Activated B cell treated with CpG ODN at 0.5 μM for 24 hours (primary cell): ENCODE data around the gene BRF1. TPM values are rescaled to one million over a fixed set of nuclear protein-coding genes. Genes with fewer than 3 reads are reported as not detected.

Source experiments
- ATAC-seq: fragments of 200-7000 bp; cut with Tn5 transposase; one replicate; pipeline ENCODE4 v1.10.0; 2021; ENCODE audit warnings: low read depth, mild to moderate bottlenecking, moderate library complexity
- CTCF ChIA-PET: fragments of 350-600 bp; sonication (Branson Sonifier 250); formaldehyde crosslinking; loops from one replicate; lab custom pipeline; 2021; ENCODE audit warnings: antibody characterized with exemption; lab: Charles Lee
- POLR2A ChIA-PET: fragments of 350-600 bp; sonication (Branson Sonifier 250); formaldehyde crosslinking; loops from one replicate; lab custom pipeline; 2021; ENCODE audit warnings: antibody characterized with exemption; lab: Charles Lee
- DNase-seq: peaks from one replicate; pipeline ENCODE4 v3.0.0; 2022
- H3K27ac Mint-ChIP-seq: one replicate; pipeline ENCODE4 v1.8.0; 2020; ENCODE audit warnings: mixed read lengths
- H3K27me3 Mint-ChIP-seq: one replicate; pipeline ENCODE4 v1.8.0; 2021; ENCODE audit warnings: mixed read lengths
- H3K36me3 Mint-ChIP-seq: one replicate; pipeline ENCODE4 v1.8.0; 2021; ENCODE audit warnings: low read depth, mixed read lengths
- H3K4me1 Mint-ChIP-seq: one replicate; pipeline ENCODE4 v1.8.0; 2021; ENCODE audit warnings: mixed read lengths
- H3K4me3 Mint-ChIP-seq: one replicate; pipeline ENCODE4 v1.8.0; 2020; ENCODE audit warnings: mild to moderate bottlenecking, mixed read lengths
- H3K9me3 Mint-ChIP-seq: one replicate; pipeline ENCODE4 v1.8.0; 2020; ENCODE audit warnings: mixed read lengths
- CTCF ChIP-seq: fragments of 200-600 bp; IDR thresholded peaks from one replicate; pipeline ENCODE4 v1.8.0; 2022; ENCODE audit warnings: antibody characterized with exemption, mild to moderate bottlenecking
- intact Hi-C: fragments of 100-400 bp; cut with micrococcal nuclease; formaldehyde crosslinking; loops from one replicate; pipeline ENCODE4 v1.15.1; 2024
- total RNA-seq: library from RNA; stranded (reverse); gene quantifications from 2 replicates; pipeline ENCODE4 v1.2.3, GENCODE V29; 2022

The BRF1 gene
- total RNA-seq, 1 donor from 2014 or later, result 32.8 TPM

- Mint-ChIP-seq H3K9me3 (no peaks in the 10 kb centered on the region), H3K27ac (no peak overlapping the region), H3K4me1 (peaks cover 17% of the 10 kb centered on the region), H3K27me3 (peaks cover 16% of the 10 kb centered on the region), H3K4me3 (no peak overlapping the region), H3K36me3 (no peaks in the 10 kb centered on the region)
- no peak for TF ChIP-seq CTCF
- ChIA-PET CTCF (no interaction called here), POLR2A (no interaction called here)
- no peak for DNase-seq
- ATAC-seq, result no peak
- intact Hi-C loops, result no loop called here
These were observed 135.6 kb downstream of the BRF1 start for GRCh38 chr14:105165134-105165704.

GRCh38 chr14:105163040-105163742 lies 137.6 kb downstream of the BRF1 start:
- Mint-ChIP-seq H3K4me3 (no peak overlapping the region), H3K4me1 (peaks cover 11% of the 10 kb centered on the region), H3K27me3 (peaks cover 9% of the 10 kb centered on the region), H3K27ac (no peak overlapping the region), H3K9me3 (no peaks in the 10 kb centered on the region), H3K36me3 (no peaks in the 10 kb centered on the region)
- DNase-seq (no peak), ATAC-seq (no peak)
- intact Hi-C loops, result no loop called here
- ChIA-PET CTCF (no interaction called here), POLR2A (no interaction called here)
- TF ChIP-seq CTCF, result no peak

GRCh38 chr14:105162669-105162979 lies 138.2 kb downstream of the BRF1 start:
- peaks cover 9% of the 10 kb centered on the region for H3K27me3 Mint-ChIP-seq
- POLR2A ChIA-PET, result no interaction called here

GRCh38 chr14:105161964-105162668 lies 138.7 kb downstream of the BRF1 start:
- no peak overlapping the region for H3K4me3 Mint-ChIP-seq
- peaks cover 11% of the 10 kb centered on the region for H3K27me3 Mint-ChIP-seq
- H3K27ac Mint-ChIP-seq, result no peak overlapping the region
- TF ChIP-seq CTCF, result no peak
- DNase-seq, result no peak
- no peaks in the 10 kb centered on the region for H3K36me3 Mint-ChIP-seq
- intact Hi-C loops, result no loop called here
- CTCF ChIA-PET, result no interaction called here
- no peaks in the 10 kb centered on the region for H3K9me3 Mint-ChIP-seq
- POLR2A ChIA-PET, result no interaction called here
- peaks cover 11% of the 10 kb centered on the region for H3K4me1 Mint-ChIP-seq
- no peak for ATAC-seq

More at GRCh38 chr14:105162669-105162979, 138.2 kb downstream of the BRF1 start:
- intact Hi-C loops, result no loop called here
- H3K4me3 Mint-ChIP-seq, result no peak overlapping the region
- no peaks in the 10 kb centered on the region for H3K9me3 Mint-ChIP-seq
- no peaks in the 10 kb centered on the region for H3K36me3 Mint-ChIP-seq
- ATAC-seq (no peak), DNase-seq (no peak)
- no peak for TF ChIP-seq CTCF
- no peak overlapping the region for H3K27ac Mint-ChIP-seq
- H3K4me1 Mint-ChIP-seq, result peaks cover 11% of the 10 kb centered on the region
- CTCF ChIA-PET, result no interaction called here

GRCh38 chr14:105161309-105161708 lies 139.5 kb downstream of the BRF1 start:
- ChIA-PET CTCF (no interaction called here), POLR2A (no interaction called here)
- no peak for DNase-seq
- TF ChIP-seq CTCF, result no peak
- Mint-ChIP-seq H3K27ac (no peak overlapping the region), H3K9me3 (no peaks in the 10 kb centered on the region), H3K27me3 (peaks cover 7% of the 10 kb centered on the region), H3K4me1 (peaks cover 8% of the 10 kb centered on the region), H3K36me3 (no peaks in the 10 kb centered on the region), H3K4me3 (no peak overlapping the region)
- no peak for ATAC-seq
- intact Hi-C loops, result no loop called here
